A549 (cell line): ENCODE measurements around the gene IVD.

Source experiments
- BHLHE40 ChIP-seq: IDR thresholded peaks from 2 replicates; pipeline ENCODE4 v1.6.1; 2012; ENCODE audit warnings: low read depth, low read length, inconsistent platforms
- CTCF ChIP-seq: fragments of >200 bp; sonication (Bioruptor Twin); formaldehyde crosslinking; IDR thresholded peaks from 3 replicates; pipeline ENCODE4 v1.5.1; 2016
- HOXA7 ChIP-seq: fragments of 250-450 bp; sonication (Bioruptor Pico); IDR thresholded peaks from 2 replicates; pipeline ENCODE4 v1.5.0; 2020; ENCODE audit warnings: mild to moderate bottlenecking, moderate library complexity
- MAZ ChIP-seq: fragments of 150-350 bp; IDR thresholded peaks from 2 replicates; pipeline ENCODE4 v1.6.1; 2014; ENCODE audit warnings: antibody characterized with exemption, low read depth, low read length, borderline replicate concordance
- RAD21 ChIP-seq, 2 experiments: fragments of >200 bp in 1 of 2; sonication (Bioruptor Twin) in 1 of 2; formaldehyde crosslinking in 1 of 2; IDR thresholded peaks in 1 of 2; conservative IDR thresholded peaks in 1 of 2; 2 replicates in 1 of 2; 3 replicates in 1 of 2; pipeline ENCODE4 v1.6.1; 2012 to 2018; ENCODE audit warnings: inconsistent platforms in 1 of 2

GRCh38 chr15:40386480-40386879 is 19.1 kb upstream of the IVD start:
- TF ChIP-seq CTCF = no peak
- TF ChIP-seq HOXA7 (CRISPR knock-in tag) = no peak
- no peak for TF ChIP-seq MAZ
- TF ChIP-seq BHLHE40 = no peak
- no peak for TF ChIP-seq RAD21 (conservative IDR thresholded peaks at IDR 0.05 in 1 of 2, IDR thresholded peaks at IDR 0.05 in 1 of 2)
